Epithelial cell of proximal tubule (primary cell): Measurements from ENCODE around the gene S100A7A. TPM values are rescaled to one million over a fixed set of nuclear protein-coding genes. Genes with fewer than 3 reads are reported as not detected.

ENCODE experiments used
- DNase-seq: peaks from one replicate; pipeline ENCODE4 v3.0.0-alpha.2; 2011; ENCODE audit warnings: low read depth
- H3K4me3 ChIP-seq: 2 replicates; pipeline ENCODE4 v1.5.1; 2011; ENCODE audit warnings: low read depth, mild to moderate bottlenecking, low read length
- total RNA-seq: library from RNA; depleted of rRNA; stranded (reverse); fragments of >200 nt; gene quantifications from 2 replicates; pipeline ENCODE4 v1.2.3, GENCODE V29; 2015
- TF ChIP-seq, protein P1 (sequence below): conservative IDR thresholded peaks from 2 replicates; pipeline ENCODE4 v1.5.1; 2012; ENCODE audit warnings: low read depth, mild to moderate bottlenecking, low read length

Gene S100A7A
- total RNA-seq, 1 donor from 2014 or later: not detected

DNA sequence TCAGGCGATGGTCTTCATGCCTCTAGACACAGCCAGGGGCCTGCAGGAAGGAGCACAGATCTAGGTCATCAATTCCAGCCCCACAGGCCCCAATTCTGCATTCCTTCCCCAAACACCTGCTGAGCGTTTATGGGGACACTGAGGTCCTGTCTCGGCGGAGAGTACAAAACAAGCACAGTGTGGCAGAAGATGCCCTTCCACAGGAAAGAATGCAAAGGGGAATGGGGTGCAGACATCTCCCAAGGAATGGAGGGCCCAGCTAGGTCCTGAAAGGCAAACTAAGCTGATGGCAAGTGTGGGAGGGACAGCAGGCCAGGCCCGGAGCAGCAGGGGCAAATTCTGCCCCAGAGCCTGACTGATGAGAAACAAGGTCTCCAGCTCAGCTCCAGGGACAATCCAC is 21.9 kb upstream of the S100A7A start:
- TF ChIP-seq, protein P1, sequence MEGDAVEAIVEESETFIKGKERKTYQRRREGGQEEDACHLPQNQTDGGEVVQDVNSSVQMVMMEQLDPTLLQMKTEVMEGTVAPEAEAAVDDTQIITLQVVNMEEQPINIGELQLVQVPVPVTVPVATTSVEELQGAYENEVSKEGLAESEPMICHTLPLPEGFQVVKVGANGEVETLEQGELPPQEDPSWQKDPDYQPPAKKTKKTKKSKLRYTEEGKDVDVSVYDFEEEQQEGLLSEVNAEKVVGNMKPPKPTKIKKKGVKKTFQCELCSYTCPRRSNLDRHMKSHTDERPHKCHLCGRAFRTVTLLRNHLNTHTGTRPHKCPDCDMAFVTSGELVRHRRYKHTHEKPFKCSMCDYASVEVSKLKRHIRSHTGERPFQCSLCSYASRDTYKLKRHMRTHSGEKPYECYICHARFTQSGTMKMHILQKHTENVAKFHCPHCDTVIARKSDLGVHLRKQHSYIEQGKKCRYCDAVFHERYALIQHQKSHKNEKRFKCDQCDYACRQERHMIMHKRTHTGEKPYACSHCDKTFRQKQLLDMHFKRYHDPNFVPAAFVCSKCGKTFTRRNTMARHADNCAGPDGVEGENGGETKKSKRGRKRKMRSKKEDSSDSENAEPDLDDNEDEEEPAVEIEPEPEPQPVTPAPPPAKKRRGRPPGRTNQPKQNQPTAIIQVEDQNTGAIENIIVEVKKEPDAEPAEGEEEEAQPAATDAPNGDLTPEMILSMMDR: no peak
- DNase-seq: no peak
- no peak overlapping the region for H3K4me3 ChIP-seq

GRCh38 chr1:153395136-153395685 is 21.1 kb upstream of the S100A7A start:
- TF ChIP-seq, protein P1: no peak
- H3K4me3 ChIP-seq: no peak overlapping the region
- DNase-seq: no peak

DNA sequence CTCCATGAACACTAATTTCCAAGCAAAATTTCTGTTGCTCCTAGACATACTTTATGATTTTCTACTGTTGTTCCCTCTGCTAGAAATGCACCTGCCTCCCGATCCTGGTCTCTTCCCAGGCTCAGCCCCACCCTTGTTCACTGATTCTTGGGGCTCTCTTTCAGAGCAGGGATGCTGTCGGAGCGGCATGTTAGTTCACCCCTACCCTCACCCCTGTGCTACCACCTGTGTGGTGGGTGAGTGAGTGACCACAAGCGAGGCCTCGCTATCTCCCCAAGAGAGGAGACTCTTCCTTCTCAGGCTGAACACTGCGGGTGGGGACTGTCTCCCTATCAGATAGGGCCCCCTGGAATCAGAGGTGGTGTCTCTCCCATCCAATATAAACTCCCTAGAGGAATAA is 20.5 kb upstream of the S100A7A start:
- TF ChIP-seq, protein P1: no peak
- no peak overlapping the region for H3K4me3 ChIP-seq
- DNase-seq: no peak

DNA sequence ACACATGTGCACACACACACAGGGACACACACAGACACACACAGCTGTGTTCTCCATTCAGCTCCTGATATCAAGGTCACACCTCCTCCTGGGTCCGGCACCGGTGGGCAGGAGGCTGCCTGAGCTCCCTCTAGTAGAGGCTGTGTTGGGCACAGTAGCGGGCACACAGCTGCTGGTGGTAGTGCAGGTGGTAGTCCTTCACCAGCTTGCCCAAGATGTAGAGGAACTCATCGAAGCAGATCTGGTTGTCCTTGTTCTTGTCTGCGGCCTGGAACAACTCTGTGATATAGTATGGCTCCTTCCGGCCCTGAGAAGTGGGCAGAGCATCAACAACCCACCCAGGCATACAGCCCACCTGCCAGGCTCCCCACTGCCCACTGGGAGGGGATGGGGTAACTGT is 19.9 kb upstream of the S100A7A start:
- no peak overlapping the region for H3K4me3 ChIP-seq
- no peak for DNase-seq
- TF ChIP-seq, protein P1: no peak

GRCh38 chr1:153397051-153397923 is 19.0 kb upstream of the S100A7A start:
- no peak for DNase-seq
- H3K4me3 ChIP-seq: no peak overlapping the region
- TF ChIP-seq, protein P1: no peak

DNA sequence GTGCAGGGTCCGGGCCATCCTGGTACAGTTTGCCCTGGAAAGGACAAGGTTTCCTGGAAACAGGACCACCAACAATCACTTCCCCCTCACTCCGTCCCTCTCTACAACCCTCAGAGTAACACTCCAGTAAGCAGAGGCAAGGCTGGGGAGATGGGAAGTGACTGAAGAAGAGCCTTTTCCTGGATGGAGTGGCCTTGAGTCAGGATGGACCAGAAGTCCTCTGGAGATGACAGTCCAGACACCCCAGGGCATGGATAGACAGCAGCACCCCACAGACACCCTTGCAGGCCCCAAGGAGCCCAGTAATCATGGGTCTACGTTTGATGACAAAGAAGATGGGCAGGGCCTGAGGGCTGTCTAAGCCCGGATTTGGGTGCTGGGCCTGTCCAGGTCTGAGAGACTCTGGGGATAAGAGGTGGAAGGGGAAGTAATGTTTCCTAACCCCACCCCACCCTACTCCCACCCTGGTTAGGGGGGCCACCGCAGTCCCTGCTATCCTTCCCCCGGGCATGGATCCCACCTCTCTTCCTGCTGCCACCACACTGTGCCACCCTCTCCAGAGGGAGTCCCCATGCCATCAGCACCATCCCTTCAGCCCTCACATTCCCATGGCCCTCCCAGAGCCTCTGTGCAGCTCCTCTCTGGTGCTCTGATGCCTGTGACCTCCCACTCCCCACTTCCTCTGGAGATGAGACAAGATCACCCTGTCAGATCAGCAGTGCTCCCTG is 18.2 kb upstream of the S100A7A start:
- DNase-seq: no peak
- H3K4me3 ChIP-seq: no peak overlapping the region
- TF ChIP-seq, protein P1: no peak
